SK-N-SH (cell line): ENCODE measurements around the gene STIP1.

ENCODE experiments used
- EP300 ChIP-seq, 2 experiments: IDR thresholded peaks; 2 replicates each; pipeline versions ENCODE4 v1.4.0 to v1.6.1; 2012; ENCODE audit warnings: borderline replicate concordance in 1 of 2, low read depth in 1 of 2, low read length in 1 of 2
- JUND ChIP-seq: IDR thresholded peaks from 2 replicates; pipeline ENCODE4 v1.4.0; 2012
- RCOR1 ChIP-seq: fragments of 150-350 bp; IDR thresholded peaks from 2 replicates; pipeline ENCODE4 v1.6.1; 2017; ENCODE audit warnings: antibody characterized with exemption, low read length
- RXRA ChIP-seq: IDR thresholded peaks from 2 replicates; pipeline ENCODE4 v1.4.0; 2012; ENCODE audit warnings: low read depth, mild to moderate bottlenecking, borderline replicate concordance
- TF ChIP-seq, protein P1 (sequence below): fragments of 200-600 bp; sonication (generic); IDR thresholded peaks from 2 replicates; pipeline ENCODE4 v1.6.1; 2017; ENCODE audit warnings: antibody characterized with exemption, mild to moderate bottlenecking, moderate library complexity
- TF ChIP-seq, protein P2 (sequence below): IDR thresholded peaks from 2 replicates; pipeline ENCODE4 v1.6.1; 2012; ENCODE audit warnings: mild to moderate bottlenecking, low read depth, low read length, moderate library complexity
- TF ChIP-seq, protein P3 (sequence below): IDR thresholded peaks from 2 replicates; pipeline ENCODE4 v1.4.0; 2012; ENCODE audit warnings: low read depth, borderline replicate concordance

DNA sequence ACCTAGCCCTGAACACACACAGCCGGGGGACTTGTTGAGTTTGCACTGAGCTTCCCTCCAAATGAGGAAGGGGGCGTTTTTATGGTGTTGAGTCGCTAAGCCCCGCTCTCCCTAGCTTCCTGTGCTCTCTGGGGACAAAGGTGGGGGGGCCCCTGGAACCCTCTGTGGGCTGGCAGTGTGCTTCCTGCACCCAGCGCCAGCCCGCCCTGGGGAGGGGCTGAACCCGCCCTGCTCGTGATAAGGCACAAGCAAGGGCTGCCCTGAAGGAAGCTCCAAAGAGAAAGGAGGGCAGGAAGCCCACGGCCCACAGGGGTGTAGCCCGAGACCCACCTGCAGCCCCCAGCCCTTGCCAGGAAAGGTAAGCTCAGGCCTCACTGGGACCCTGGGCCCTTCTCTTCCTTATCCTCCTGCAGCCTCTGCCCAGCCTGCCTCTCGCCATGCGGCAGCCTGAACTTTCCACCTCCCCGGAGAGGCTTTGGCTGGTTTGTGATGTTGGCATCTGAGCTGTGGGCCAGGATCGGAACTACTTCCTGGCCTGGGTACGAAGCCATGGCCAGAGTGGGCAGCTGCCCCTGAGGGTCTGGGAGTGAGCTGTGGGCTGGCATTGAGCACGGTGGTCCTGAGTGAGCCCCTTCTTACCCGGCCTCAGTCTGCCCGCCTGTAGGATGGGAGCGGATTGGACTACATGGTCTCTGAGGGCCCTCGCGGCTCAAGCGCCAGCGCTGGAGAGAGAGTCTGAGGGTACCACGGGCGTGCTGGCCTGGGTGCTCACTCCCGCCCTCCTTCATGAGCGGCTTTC lies 20.7 kb downstream of the STIP1 start, which contains the start of gene FERMT3:
- TF ChIP-seq, protein P1, sequence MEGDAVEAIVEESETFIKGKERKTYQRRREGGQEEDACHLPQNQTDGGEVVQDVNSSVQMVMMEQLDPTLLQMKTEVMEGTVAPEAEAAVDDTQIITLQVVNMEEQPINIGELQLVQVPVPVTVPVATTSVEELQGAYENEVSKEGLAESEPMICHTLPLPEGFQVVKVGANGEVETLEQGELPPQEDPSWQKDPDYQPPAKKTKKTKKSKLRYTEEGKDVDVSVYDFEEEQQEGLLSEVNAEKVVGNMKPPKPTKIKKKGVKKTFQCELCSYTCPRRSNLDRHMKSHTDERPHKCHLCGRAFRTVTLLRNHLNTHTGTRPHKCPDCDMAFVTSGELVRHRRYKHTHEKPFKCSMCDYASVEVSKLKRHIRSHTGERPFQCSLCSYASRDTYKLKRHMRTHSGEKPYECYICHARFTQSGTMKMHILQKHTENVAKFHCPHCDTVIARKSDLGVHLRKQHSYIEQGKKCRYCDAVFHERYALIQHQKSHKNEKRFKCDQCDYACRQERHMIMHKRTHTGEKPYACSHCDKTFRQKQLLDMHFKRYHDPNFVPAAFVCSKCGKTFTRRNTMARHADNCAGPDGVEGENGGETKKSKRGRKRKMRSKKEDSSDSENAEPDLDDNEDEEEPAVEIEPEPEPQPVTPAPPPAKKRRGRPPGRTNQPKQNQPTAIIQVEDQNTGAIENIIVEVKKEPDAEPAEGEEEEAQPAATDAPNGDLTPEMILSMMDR: no peak
- TF ChIP-seq, protein P2, sequence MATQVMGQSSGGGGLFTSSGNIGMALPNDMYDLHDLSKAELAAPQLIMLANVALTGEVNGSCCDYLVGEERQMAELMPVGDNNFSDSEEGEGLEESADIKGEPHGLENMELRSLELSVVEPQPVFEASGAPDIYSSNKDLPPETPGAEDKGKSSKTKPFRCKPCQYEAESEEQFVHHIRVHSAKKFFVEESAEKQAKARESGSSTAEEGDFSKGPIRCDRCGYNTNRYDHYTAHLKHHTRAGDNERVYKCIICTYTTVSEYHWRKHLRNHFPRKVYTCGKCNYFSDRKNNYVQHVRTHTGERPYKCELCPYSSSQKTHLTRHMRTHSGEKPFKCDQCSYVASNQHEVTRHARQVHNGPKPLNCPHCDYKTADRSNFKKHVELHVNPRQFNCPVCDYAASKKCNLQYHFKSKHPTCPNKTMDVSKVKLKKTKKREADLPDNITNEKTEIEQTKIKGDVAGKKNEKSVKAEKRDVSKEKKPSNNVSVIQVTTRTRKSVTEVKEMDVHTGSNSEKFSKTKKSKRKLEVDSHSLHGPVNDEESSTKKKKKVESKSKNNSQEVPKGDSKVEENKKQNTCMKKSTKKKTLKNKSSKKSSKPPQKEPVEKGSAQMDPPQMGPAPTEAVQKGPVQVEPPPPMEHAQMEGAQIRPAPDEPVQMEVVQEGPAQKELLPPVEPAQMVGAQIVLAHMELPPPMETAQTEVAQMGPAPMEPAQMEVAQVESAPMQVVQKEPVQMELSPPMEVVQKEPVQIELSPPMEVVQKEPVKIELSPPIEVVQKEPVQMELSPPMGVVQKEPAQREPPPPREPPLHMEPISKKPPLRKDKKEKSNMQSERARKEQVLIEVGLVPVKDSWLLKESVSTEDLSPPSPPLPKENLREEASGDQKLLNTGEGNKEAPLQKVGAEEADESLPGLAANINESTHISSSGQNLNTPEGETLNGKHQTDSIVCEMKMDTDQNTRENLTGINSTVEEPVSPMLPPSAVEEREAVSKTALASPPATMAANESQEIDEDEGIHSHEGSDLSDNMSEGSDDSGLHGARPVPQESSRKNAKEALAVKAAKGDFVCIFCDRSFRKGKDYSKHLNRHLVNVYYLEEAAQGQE: no peak
- no peak for TF ChIP-seq RXRA
- no peak for TF ChIP-seq EP300 (IDR thresholded peaks at IDR 0.05; ENCODE audit: borderline replicate concordance in 1 of 2, low read depth in 1 of 2, low read length in 1 of 2)
- TF ChIP-seq JUND: no peak
- TF ChIP-seq, protein P3, sequence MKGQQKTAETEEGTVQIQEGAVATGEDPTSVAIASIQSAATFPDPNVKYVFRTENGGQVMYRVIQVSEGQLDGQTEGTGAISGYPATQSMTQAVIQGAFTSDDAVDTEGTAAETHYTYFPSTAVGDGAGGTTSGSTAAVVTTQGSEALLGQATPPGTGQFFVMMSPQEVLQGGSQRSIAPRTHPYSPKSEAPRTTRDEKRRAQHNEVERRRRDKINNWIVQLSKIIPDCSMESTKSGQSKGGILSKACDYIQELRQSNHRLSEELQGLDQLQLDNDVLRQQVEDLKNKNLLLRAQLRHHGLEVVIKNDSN: no peak
- no peak for TF ChIP-seq RCOR1
